Left renal pelvis (tissue), 4 donors: ENCODE measurements around the gene FAM241B. TPM values are rescaled to one million over a fixed set of nuclear protein-coding genes. Genes with fewer than 3 reads are reported as not detected.

Experiments used
- DNase-seq, 4 donors: peaks; one replicate each; pipeline ENCODE4 v3.0.0-alpha.2; 2013; ENCODE audit warnings: low read depth in 4 of 4, low spot score in 3 of 4
- polyA plus RNA-seq, 4 donors: library from polyadenylated mRNA; unstranded; fragments of 120-200 nt; gene quantifications; one replicate each; pipeline ENCODE4 v1.2.1, GENCODE V29; 2013; ENCODE audit not compliant: insufficient read length in 4 of 4

Gene FAM241B
- 10 to 100 TPM in 2 of 4 donors, 1 to 10 TPM in 2; 2.7 to 10.9 (median 10.0) TPM for polyA plus RNA-seq

- peak in 2 of 4 donors; percentile 40 to 52 for DNase-seq
These were observed at the start of gene FAM241B for GRCh38 chr10:69629897-69630650. FAM241B (plus strand) TSS chr10:69630247; CDS start chr10:69631744, 1,497 bp downstream.

GRCh38 chr10:69580435-69580834, 49.6 kb upstream of the FAM241B start:
- no peak for DNase-seq

GRCh38 chr10:69583106-69583505, 46.9 kb upstream of the FAM241B start:
- DNase-seq, result no peak

- DNase-seq, result no peak
These were observed 45.4 kb upstream of the FAM241B start for GRCh38 chr10:69584624-69585023.

- no peak for DNase-seq
These were observed 41.7 kb upstream of the FAM241B start for GRCh38 chr10:69588358-69588757.

GRCh38 chr10:69600761-69601330, 29.2 kb upstream of the FAM241B start:
- DNase-seq, result no peak

GRCh38 chr10:69609077-69609476, 21.0 kb upstream of the FAM241B start:
- no peak for DNase-seq

- DNase-seq, result no peak
These were observed 17.3 kb upstream of the FAM241B start for GRCh38 chr10:69612760-69613159.

GRCh38 chr10:69614130-69614529, 15.9 kb upstream of the FAM241B start:
- no peak for DNase-seq

- DNase-seq, result no peak
These were observed 13.7 kb upstream of the FAM241B start for GRCh38 chr10:69616358-69616757.

- no peak for DNase-seq
These were observed 11.3 kb upstream of the FAM241B start for GRCh38 chr10:69618746-69619145.

GRCh38 chr10:69619626-69620025, 10.4 kb upstream of the FAM241B start:
- DNase-seq, result no peak

GRCh38 chr10:69620625-69621024, 9.4 kb upstream of the FAM241B start:
- no peak for DNase-seq

GRCh38 chr10:69624245-69624786, 5.7 kb upstream of the FAM241B start:
- DNase-seq, result no peak

- DNase-seq, result no peak
These were observed 3.2 kb upstream of the FAM241B start for GRCh38 chr10:69626826-69627225.

GRCh38 chr10:69628891-69629290, 1.2 kb upstream of the FAM241B start:
- no peak for DNase-seq

GRCh38 chr10:69629519-69629896, 539 bp upstream of the FAM241B start:
- no peak for DNase-seq

GRCh38 chr10:69630651-69631400, 779 bp downstream of the FAM241B start:
- DNase-seq, result no peak

- DNase-seq, result no peak
These were observed 1.5 kb downstream of the FAM241B start for GRCh38 chr10:69631566-69631965.

GRCh38 chr10:69632516-69633199, 2.6 kb downstream of the FAM241B start:
- DNase-seq, result no peak
